ENCODE results near the gene ELF1.

Gene ELF1

DNA sequence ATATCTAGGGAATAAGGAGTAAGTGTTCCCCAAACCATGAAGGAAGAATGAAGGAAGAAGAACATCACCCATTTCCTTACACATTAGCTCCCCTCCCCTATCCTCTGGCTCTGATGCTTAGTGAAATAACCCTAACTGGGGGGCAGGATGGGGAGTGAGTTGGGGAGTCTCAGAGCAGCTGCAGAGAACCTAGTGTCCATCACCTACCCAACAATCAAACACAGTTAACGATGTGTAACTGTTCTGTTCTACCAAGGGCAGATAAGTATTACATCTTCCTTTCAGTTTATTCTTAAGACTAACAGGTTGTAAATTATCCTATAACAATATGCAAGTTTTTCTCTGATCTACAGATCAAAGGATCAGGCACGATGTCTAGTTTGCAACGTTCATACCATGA, 12.8 kb downstream of the ELF1 start:
- no peak for DNase-seq

DNA sequence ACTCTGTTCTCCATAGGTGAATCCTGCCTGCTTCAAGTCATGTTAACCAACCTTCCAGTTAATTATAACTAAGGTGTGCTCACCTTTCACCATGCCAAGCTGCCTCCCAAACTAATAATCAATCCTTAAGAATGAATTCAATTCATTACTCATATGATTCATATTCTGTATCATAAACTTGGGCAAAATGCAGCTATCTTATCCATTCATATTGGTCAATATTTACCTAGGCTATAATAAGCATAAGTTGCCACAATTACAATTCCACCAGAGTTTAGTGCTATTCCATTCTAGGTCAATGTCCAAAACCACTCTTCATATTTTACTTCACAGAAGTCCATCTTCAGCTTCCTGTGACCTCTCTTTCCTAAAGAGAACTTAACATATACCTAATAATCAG, 13.4 kb downstream of the ELF1 start:
- no peak for DNase-seq

DNA sequence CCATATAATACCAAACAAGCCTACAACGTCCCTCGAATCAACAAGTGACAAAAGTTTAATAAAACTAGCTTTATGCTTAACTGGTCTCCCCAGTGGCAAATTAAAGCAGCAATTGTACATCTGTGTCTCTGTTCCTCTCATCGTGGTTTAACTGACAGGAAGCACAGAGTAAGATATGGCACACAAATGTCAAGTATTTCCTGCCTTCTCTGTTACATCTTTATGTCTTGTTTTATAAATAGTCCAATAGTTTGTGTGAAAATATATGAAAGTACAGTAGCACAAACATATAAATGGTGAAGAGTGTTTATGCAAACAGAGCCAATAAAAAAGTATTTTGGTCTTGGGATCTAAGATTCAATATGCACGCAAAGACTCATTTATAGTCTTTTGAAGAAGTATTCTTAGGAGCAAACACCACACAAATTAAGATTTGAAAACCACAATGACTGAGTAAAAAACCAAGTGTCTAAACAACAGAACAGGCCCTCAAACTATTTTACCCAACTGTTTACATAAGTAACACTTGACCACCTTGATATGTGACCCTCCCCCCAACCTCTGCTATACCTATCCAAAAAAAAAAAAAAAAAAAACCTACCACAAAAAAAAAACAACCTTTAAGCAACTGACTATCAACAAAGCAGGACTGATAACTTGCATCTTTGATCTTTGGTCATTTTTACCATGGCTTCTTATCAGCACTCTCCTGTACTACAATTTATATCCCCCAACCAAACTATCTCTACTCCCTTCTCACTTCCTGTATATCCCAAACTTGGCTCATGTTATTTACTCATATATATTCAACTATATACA, 14.0 kb downstream of the ELF1 start:
- DNase-seq = peak; percentile 66

DNA sequence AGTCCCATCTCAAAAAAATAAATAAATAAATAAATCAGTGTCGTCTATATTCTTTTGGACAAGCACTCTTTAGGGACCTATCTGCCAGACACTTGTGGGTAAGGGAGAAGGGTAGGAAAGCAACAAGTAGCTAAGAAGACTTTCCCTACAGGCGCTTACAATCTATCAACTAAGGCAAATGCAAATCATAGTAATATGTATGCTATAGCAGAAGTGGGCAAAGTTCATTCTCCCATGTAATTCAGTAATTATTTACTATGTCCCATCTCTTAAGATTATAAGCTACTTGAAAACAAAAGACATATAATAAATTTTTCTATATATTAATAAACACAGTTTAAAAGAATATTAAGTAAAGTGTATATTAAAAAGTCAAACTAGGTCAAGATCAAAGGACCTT, 16.5 kb downstream of the ELF1 start:
- DNase-seq = no peak

DNA sequence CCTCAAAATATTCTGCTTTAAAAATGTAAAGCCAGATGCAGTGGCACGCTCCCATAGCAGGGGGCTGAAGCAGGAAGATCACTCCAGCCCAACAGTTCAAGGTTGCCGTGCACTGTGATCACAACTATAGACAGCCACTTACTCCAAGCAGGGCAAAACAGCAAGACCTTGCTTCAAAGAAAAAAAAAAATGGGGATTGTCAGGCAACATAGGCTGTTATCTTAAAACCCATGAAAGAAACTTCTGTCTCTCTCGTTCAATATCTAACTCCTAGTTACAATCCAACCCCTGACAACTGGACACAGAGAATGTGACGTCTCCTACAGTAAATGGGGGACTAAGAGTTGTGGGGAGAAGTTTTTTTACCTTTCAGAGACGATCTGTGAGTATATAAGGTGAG, 17.4 kb downstream of the ELF1 start:
- DNase-seq = no peak

DNA sequence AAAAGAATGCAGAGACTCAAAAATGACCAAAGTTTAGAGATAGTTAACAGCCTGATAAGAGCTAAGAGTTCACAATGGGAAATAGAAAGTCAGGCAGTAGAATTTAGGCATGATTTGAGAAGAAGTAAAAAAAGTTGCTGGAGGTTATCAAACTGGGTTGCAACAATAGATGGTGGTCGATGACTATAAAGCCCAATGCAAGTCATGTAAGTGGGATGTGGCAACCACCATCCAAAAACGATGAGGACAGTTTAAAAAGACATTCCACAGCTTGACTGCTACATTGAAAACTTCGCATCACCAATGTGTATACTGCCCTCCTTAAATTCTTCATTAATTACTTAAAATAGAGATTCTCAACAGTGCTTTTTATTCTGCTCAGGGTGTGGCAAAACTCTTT, 19.7 kb downstream of the ELF1 start:
- no peak for DNase-seq

DNA sequence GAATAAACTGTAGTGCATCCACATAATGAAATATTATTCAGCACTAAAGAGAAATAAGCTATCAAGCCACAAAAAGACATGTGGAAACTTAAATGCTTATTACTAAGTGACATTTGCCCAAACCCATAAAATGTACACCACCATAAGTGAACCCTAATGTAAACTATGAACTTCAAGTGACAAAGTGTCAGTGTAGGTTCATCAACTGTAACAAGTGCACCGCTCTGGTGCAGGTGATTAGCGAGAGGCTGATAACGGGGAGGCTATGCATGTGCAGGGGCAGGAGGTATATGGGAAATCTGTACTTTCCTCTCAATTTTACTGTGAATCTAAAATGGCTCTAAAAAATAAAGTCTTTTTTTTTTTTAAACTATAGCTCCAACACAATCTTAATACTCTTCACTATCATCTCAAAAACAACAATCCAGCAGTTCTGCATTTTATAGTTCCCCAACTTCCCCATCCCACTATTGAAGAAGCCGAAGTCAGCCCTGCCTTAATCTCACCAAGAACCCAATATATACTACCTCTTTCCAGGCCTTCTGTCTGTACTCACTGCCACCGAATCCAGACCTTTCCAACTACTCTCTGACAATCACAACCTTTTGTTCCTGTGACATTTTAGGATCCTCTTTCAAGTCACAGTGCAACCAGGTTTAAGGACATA, 22.6 kb downstream of the ELF1 start:
- no peak for DNase-seq

DNA sequence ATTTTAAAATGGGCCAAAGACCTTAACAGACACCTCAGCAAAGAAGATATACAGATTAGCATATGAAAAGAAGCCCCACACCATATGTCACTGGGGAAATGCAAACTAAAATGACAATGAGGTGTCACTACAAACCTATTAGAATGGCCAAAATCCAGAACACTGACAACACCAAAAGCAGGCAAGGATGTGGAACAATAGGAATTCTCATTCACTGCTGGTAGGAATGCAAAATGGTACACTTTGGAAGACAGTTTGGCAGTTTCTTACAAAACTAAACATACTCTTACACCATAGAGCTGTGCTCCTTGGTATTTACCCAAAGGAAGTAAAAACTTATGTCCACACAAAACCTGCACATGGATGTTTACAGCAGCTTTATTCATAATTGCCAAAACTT, 23.1 kb downstream of the ELF1 start:
- no peak for DNase-seq

DNA sequence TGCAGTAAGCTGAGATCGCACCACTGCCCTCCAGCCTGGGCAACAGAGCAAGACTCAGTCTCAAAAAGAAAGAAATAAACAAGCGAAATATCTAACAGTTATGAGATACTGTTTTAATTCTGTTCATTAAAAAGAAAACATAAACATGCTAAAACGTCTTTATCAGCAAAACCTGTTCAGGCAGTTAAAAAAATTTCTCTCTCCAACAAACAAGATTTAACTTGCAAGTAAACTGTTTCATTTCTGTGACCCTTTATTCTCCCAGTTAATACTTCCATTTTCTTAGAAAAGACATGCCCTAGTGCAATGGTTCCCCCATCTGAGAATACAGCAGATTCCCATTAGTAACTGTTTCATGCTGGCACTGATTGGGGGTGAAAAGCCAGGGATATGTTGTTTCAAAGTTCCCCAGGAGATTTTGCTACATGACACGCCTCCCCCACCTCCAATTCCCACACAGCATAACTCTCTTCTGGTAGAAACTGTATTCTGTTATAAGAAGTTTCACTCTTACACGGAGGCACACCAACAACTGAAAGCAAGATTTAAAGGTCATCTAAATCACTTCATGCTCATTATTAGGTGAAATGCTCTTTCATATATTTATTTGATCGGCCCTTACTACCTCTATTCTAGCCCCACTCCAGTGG, 24.4 kb downstream of the ELF1 start:
- no peak for DNase-seq

DNA sequence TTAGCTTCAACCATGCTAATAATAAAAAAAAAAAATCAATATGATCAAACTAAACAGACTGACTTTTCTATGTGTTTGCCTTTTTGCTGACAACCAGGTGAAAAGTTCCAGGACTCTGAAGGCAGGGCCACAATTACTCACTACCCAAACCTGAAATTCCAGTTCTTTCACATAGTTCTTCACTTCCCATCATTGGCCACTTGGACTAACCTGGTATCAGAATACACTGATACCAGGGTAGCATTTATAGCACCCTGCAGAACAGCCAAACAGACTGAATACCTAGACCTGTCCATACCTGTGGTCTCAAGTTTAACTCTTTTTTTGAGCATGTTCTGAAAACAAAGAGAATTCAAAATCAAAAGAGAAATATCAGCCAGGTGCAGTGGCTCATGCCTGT, 25.1 kb downstream of the ELF1 start:
- no peak for DNase-seq

DNA sequence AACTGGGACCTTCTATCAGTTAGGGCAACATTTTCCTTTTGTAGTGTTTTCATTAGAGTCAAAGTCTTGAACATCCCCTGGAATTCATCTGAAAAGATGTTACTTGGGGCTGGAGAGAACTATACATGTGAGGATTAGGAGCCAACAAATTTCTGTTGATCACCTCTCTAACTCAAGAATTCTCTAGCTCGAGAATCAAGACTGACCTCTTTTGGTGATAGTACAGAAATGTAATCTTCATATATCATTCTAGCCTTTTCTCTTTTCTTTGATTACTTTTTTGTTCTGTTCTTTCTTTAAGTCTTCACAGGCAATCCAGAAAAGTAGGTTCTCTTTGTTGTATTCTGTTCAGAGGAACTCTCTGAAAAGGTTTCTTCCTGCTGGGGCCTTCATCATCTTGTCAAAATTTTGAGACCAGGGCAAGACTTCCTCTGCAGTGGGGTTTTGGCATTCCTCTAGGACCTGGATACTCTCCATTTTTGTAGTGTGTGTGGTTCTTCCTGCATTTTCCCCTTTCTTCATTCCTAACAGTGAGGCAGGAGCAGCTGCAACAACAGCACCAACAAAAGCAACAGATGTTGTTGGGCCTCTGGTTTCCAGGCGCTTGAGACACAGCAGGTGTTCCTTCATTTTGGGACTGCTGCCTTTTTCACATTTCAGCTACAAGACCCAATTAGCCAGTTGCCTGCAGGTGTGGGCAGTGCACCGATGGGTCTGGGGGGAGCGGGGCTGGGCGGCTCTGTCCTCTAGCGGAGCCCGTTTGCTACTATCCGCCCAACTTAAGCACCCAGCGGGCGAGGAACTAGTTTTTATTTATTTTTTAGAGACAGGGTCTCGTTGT, 26.2 kb downstream of the ELF1 start:
- DNase-seq = no peak

DNA sequence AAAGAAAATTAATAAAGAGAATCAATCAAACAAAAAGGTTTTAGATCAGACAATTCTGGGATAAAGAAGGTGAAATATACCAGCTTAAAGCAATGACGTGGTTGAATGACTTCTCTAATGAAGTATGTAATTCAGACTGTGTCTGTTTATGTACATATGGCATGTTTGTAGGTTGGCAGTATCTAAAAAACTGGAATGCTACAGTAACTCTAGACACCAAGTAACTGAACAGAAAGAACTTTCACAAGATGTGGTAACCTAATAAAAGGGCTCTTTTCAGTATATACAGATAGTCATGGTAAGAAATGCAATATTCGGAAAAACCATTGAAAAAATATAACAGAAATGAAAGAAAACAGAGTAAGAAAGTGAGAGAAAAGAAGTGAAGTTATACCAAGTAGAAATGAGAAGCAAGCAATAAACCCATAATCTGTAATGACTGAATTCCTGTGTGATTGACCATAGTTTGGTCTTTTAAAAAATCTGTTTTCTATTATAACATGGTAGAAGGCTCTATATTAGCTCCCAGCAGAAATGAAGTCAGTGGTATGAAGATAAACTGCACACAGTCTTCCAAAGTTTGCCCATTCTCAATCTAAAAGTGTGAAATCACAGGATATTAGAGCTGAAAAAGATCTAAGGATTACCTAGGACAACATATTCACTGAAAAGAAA, 31.4 kb downstream of the ELF1 start:
- DNase-seq = no peak

DNA sequence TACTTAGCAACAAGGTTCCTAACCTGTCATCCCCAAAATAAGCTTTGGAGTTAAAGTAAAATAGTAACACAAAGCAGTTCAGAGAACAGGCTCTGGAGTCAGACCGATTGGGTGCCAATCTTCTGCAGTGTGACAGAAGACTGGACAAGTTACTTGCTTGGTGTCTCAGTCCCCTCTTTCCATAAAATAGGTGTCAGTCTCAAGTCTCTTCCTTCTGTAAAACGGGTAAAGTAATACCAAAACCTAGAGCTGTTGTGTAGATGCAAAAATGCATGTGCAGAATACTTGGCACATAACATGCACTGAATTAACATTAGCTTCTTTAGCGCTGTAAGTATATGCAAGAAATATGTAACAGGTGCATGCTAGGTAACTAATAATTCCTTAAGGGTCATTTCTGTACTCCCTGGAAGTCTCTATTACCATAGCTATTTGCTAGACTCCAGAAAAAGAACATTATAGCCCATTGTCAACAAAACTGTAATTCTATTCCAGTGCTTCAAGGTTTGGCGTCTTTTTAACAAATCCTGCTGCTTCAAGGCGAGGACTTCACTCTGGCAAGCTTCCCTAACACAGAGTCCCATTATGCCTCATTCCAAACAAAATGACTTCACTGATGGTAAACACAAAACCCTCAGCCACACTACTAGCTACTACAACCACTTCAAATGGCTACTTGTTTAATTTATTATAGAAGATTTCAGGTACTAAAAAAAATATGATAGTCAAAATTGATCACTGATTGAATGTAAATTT, 32.8 kb downstream of the ELF1 start:
- DNase-seq = no peak

DNA sequence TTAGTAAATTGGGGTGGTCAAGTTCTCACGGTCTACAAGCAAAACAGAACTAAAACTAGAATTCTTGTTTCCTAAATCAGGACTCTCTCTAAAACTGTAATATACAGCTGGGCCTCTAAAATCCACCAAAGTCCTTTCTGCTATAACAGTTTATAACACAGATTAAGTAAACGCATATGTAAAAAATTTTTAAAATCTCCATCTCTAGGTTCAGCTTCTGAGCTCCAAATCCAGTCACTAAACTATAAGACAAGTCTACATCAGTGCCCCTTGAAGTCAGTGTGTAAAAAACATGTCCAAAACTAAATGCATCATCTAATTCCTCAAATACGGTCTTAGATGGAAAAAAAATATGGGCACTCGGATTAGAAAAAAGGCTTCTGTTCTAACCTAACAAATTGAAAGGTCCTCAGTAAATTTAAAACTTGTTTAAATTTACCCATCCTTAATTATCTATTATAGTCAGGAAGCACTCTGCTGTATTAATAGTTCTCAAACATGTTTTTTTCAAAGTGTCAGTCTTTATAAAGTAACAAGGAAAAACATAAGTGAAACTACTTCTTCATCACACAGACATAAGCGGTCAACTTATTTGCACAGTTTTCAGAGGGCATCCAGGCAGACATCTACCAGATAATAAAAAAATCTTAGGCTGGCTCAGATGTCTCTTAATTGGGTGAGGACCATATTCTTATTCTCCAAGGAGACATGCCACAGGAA, 33.6 kb downstream of the ELF1 start:
- DNase-seq = no peak

DNA sequence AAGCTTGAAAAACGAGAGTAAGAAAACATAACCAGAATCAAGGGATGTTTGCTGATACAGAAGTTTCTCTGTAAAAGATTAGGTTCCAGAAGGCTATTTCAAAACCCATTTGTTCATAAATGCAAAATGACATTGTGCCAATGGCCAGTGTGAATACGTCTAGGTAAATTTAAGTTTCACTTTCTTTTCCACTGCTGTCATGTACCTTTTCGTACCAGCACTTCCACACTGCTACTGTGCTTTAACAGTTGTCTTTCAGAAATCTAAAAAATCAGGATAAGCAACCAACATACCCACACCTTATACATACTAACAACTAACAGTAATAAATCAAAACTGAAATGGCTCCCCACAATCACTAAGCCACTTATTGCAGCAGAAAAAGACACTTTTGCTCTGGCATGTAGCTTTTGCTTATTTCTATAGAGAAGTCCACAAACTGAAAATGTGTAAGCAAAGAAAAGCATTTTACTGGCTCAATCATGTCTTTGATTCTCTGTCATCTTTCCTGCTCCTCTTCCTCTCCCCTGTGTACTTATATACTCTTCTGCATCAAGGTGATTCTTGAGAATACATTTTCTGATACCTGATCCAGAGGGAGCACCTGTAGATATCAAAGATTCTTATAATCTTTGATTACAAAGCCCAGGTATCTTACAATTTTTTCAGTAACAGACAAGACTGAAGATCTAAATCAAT, 34.3 kb downstream of the ELF1 start:
- DNase-seq = no peak

DNA sequence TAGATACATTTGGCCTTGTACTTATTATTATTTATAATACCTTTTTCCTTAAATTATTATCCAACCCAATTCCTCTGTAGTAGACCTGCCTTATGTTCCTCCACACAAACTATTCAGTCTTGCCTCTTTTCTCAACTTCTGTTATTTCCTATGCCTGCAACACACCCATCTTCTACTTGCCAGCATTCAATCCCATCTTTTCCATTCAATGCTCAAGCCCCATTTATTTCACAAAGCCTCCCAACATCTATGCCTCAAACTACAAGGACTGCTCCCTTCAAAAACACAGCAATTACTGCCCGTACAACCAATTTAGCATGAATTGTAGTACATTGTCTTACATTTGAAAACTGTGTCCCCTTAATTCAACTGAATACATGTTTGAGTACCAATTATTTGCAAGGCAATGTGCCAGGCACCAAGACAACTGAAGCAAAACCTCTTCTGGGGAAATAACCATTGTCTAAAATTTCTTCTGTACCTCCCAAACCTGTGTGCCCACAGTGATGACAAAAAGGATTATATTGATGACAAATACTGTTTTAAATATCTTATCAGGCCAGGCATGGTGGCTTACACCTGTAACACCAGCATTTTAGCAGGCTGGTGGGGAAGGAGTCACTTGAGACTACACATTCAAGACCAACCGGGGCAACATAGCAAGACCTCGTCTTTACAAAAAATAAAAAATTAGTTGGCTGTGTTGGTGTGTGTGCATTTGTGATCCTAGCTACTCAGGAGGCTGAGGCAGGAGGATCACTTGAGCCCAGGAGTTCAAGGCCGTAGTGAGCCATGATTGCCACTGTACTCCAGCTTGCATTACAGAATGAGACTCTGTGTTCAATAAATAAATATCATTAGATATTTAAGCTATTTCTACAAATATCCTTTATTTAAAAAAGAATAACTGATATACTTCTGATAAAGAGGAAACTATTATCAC, 35.1 kb downstream of the ELF1 start:
- DNase-seq = no peak

DNA sequence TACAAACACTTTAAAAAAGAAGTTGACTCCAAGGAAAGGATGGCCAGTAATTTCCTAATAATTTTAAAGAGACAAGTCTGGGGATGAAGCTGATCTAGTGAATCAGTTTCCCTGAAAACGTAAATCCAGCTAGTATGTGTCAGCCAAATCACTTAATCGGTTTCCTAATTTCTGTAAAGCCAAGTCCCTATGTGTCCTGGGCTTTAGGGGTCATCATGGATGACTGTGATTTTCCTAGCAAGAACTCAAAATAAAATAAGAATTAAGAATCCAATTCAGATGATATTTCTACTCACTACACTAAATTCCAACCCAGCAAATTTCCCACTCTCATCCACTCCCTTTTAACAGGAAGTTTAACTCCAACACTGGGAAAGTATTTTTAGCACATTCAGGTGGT, 35.9 kb downstream of the ELF1 start:
- no peak for DNase-seq

DNA sequence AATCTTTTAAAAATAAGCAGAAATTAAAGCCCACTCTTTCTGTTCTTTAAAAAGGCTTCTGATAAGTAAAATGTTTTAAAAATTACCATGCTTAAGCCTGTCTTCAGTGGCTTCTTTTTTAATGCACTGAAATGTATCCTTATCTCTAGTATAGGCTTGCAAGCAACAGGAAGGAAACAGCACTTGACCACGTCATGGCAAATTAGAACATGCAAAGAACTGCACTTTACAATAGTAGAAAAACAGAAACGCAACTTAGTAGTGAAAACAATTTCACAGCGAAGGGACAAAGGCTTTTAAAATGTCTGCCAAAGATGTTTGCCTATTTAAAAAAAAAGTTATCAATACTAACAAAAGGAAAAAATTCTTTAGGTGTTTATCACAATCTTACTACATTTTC, 36.3 kb downstream of the ELF1 start:
- DNase-seq = no peak

DNA sequence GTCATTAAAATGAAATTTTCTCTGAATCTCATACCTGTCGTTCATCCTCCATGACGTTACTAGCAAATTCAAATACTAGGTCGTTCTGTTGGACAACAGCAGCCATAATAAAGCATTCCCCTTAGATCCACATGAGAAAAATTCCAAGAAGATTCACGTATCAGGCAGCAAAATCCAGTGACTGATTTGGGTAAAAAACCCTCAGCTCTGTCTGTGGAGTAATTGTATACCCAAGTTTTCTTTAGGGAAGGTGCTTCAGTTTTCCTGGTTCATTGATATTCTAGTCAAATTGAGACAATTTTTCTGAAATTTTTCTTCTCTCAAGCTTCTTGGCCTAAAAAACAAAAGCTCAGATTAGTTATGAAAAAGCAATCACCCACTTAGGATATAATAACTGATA, 37.2 kb downstream of the ELF1 start:
- DNase-seq = no peak

All from KG1 (cell line).